Measurements from ENCODE around the gene DDX1.

The DDX1 gene

DNA sequence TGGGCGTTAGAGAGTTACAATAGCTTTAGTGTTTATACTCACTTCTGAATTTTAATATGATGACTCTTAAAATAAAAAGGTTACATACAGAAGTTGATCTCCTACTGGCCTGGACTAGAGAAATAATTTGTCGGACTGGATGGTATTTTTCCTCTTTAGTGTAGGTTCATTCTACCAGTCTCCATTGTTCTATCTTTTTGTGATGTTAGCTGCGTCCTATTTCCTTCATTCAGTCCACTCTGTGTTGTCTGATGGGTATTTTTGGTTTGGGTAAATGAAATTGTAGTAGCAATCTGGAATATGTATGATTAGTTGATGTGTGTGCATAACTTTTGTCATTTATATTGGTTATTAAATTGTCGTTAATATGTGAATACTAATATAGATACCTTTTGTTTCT, 5.3 kb downstream of the DDX1 start:
- Histone ChIP-seq H3K27me3 (no peaks in the 10 kb centered on the region), H3K9me3 (no peaks in the 10 kb centered on the region), H3K4me3 (ENCODE audit: low read depth, low read length) (no peak overlapping the region), H3K36me3 (peaks cover 71% of the 10 kb centered on the region), H3K4me1 (no peaks in the 10 kb centered on the region)
- TF ChIP-seq, protein P1, sequence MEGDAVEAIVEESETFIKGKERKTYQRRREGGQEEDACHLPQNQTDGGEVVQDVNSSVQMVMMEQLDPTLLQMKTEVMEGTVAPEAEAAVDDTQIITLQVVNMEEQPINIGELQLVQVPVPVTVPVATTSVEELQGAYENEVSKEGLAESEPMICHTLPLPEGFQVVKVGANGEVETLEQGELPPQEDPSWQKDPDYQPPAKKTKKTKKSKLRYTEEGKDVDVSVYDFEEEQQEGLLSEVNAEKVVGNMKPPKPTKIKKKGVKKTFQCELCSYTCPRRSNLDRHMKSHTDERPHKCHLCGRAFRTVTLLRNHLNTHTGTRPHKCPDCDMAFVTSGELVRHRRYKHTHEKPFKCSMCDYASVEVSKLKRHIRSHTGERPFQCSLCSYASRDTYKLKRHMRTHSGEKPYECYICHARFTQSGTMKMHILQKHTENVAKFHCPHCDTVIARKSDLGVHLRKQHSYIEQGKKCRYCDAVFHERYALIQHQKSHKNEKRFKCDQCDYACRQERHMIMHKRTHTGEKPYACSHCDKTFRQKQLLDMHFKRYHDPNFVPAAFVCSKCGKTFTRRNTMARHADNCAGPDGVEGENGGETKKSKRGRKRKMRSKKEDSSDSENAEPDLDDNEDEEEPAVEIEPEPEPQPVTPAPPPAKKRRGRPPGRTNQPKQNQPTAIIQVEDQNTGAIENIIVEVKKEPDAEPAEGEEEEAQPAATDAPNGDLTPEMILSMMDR (IDR thresholded peaks at IDR 0.05; ENCODE audit: low read depth, low read length): no peak
- DNase-seq: no peak

DNA sequence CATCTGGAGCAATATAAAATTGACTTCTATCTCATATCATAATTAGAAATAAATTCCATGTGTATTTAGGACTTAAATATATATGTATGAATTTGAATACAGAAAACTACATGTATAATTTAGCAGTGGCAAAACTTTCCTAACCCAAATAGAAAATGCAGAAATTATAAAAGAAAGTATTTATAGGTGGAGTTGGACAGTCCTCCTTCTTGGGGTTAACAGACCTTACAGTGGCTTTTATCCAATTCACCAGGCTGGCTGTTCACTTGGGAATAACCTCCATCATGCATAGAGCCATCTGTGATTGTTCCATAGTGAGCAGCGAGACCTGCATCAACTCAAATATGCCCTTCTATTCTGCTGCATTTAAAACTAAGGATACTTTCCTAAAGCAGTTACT, 8.3 kb downstream of the DDX1 start:
- Histone ChIP-seq H3K9me3 (no peaks in the 10 kb centered on the region), H3K4me1 (no peaks in the 10 kb centered on the region), H3K36me3 (peaks cover 95% of the 10 kb centered on the region), H3K4me3 (ENCODE audit: low read depth, low read length) (no peak overlapping the region), H3K27me3 (no peaks in the 10 kb centered on the region)
- TF ChIP-seq, protein P1 (IDR thresholded peaks at IDR 0.05; ENCODE audit: low read depth, low read length): no peak
- DNase-seq: no peak

DNA sequence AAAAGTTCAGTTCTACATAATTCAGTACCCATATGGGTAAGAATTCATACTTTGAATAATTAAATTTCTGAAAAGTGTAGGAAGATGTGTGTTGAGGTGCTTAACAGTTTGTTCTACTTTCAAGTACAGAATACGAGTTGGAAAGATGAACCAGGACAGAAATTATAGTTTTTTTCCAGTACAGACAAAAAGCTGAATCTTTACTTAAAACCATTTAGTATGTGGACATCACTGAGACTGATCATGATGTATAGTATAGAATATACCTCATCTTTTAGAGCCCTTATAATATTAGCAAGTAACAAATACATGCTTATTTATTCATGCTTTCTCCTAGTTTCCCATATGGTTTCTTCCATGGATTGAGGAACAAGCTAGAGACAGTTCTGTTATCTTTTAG, 10.0 kb downstream of the DDX1 start:
- H3K9me3 ChIP-seq: no peaks in the 10 kb centered on the region
- H3K4me1 ChIP-seq: no peaks in the 10 kb centered on the region
- H3K36me3 ChIP-seq: peaks cover 95% of the 10 kb centered on the region
- DNase-seq: no peak
- TF ChIP-seq, protein P1 (IDR thresholded peaks at IDR 0.05; ENCODE audit: low read depth, low read length): no peak
- H3K4me3 ChIP-seq (ENCODE audit: low read depth, low read length): no peak overlapping the region
- no peaks in the 10 kb centered on the region for H3K27me3 ChIP-seq

DNA sequence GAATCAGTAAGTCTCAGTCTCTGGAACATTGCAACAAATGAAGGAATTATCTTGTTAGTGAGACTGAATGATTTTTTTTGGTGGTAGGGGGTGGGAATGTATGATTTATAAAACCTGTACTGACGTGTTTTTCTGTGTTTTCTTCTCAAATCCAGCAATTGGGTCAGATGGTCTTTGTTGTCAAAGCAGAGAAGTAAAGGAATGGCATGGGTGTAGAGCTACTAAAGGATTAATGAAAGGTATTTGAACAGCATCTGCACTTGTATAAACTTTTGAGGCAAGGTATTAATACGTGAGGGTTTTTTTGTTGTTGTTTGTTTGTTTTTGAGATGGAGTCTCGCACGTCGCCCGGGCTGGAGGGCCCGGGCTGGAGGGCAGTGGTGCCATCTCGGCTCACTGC, 10.7 kb downstream of the DDX1 start:
- no peak for DNase-seq
- H3K36me3 ChIP-seq: peaks cover 95% of the 10 kb centered on the region

DNA sequence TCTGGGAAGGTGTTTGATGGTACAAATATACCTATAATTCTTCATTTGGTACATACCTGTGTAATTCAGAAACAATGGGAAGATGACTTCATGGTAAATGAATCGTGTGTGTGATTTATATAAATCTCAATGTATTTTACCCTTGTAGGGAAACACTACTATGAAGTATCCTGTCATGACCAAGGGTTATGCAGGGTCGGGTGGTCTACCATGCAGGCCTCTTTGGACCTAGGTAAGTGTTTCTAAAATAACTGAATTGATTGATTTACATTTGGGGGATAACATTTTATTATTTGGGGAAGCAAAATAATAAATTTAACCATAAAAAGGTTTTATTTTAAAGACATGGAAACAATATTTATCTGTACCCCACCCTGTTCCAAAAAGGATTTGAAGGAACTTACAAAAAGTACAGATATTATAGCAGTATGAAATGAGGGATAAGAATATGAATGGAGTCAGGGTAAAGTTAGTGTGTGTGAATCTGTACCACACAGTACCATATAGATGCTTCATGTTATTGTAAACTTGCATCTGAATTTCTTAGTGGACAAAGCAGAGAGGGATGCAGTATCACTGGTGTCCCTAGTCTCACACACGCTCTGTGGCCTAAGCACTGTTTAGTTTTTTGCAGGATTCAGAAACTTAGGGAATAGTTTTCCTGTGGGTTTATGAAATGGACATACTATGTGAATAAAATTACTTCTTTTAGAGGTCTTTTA, 11.5 kb downstream of the DDX1 start:
- Histone ChIP-seq H3K36me3 (peaks cover 95% of the 10 kb centered on the region), H3K4me1 (no peaks in the 10 kb centered on the region), H3K9me3 (no peaks in the 10 kb centered on the region), H3K27me3 (no peaks in the 10 kb centered on the region), H3K4me3 (ENCODE audit: low read depth, low read length) (no peak overlapping the region)
- no peak for DNase-seq
- TF ChIP-seq, protein P1 (IDR thresholded peaks at IDR 0.05; ENCODE audit: low read depth, low read length): no peak

More for the DNA sequence above, 10.7 kb downstream of the DDX1 start:
- Histone ChIP-seq H3K27me3 (no peaks in the 10 kb centered on the region), H3K4me1 (no peaks in the 10 kb centered on the region), H3K9me3 (no peaks in the 10 kb centered on the region), H3K4me3 (ENCODE audit: low read depth, low read length) (no peak overlapping the region)
- TF ChIP-seq, protein P1 (IDR thresholded peaks at IDR 0.05; ENCODE audit: low read depth, low read length): no peak

DNA sequence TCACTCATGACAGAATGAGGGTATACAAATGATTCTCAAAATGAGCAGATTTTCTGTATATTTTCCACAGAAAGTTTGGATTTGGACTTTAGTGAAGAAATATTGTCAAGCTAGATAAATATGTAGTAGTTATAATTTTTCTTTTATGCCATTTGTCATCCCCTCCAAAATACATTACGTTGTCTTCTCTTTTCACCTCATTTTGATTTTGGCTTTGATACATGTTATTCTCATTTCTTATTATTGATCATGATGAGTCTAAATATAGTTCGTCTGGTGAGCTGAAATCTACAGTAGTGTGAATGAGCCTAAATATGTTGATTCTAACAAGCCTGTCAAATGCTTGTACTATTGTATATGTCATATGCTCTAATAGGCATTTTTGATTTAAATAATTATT, 12.3 kb downstream of the DDX1 start:
- H3K27me3 ChIP-seq: no peaks in the 10 kb centered on the region
- H3K9me3 ChIP-seq: no peaks in the 10 kb centered on the region
- no peaks in the 10 kb centered on the region for H3K4me1 ChIP-seq
- TF ChIP-seq, protein P1 (IDR thresholded peaks at IDR 0.05; ENCODE audit: low read depth, low read length): no peak
- no peak overlapping the region for H3K4me3 ChIP-seq (ENCODE audit: low read depth, low read length)
- H3K36me3 ChIP-seq: peaks cover 94% of the 10 kb centered on the region
- DNase-seq: no peak
